Neural progenitor cell (in vitro differentiated cells): ENCODE results near the gene SMG9. TPM values are rescaled to one million over a fixed set of nuclear protein-coding genes. Genes with fewer than 3 reads are reported as not detected.
A peak's percentile ranks its signal among the peaks of the same experiment; 100 is the strongest.
"Not testable (repeated sequence)": the region's sequence is repeated elsewhere in the genome, so short reads cannot be mapped to it uniquely, and the experiment has no call there.

Experiments used
- DNase-seq: peaks from one replicate; pipeline ENCODE4 v3.0.0-alpha.2; 2016; ENCODE audit warnings: low spot score
- H2AFZ ChIP-seq: fragments of 200-600 bp; sonication (generic); replicated peaks from 2 replicates; pipeline ENCODE4 v1.6.1; 2016; ENCODE audit warnings: antibody characterized with exemption
- H3F3A ChIP-seq: fragments of 200-600 bp; sonication (generic); 2 replicates; pipeline ENCODE4 v1.6.1; 2016; ENCODE audit warnings: antibody characterized with exemption, low read depth
- H3K27ac ChIP-seq: fragments of 200-600 bp; sonication (generic); 2 replicates; pipeline ENCODE4 v1.5.1; 2016; ENCODE audit warnings: mild to moderate bottlenecking
- H3K27me3 ChIP-seq: fragments of 200-600 bp; sonication (generic); 2 replicates; pipeline ENCODE4 v1.6.1; 2016; ENCODE audit warnings: mild to moderate bottlenecking, moderate library complexity
- H3K36me3 ChIP-seq: fragments of 200-600 bp; sonication (generic); 2 replicates; pipeline ENCODE4 v1.5.1; 2016
- H3K4me1 ChIP-seq: fragments of 200-600 bp; sonication (generic); 2 replicates; pipeline ENCODE4 v1.6.1; 2016; ENCODE audit warnings: mixed run types
- H3K4me2 ChIP-seq: fragments of 200-600 bp; sonication (generic); 2 replicates; pipeline ENCODE4 v1.6.1; 2016
- H3K4me3 ChIP-seq: fragments of 200-600 bp; sonication (generic); 2 replicates; pipeline ENCODE4 v1.5.1; 2016
- H3K79me2 ChIP-seq: fragments of 200-600 bp; sonication (generic); 2 replicates; pipeline ENCODE4 v1.6.1; 2016; ENCODE audit warnings: low read depth
- H3K9ac ChIP-seq: fragments of 200-600 bp; sonication (generic); 2 replicates; pipeline ENCODE4 v1.6.1; 2016
- H3K9me3 ChIP-seq: fragments of 200-600 bp; sonication (generic); 2 replicates; pipeline ENCODE4 v1.5.1; 2016; ENCODE audit warnings: low read depth
- H4K20me1 ChIP-seq: fragments of 200-600 bp; sonication (generic); 2 replicates; pipeline ENCODE4 v1.6.1; 2016; ENCODE audit warnings: low read depth
- H3K27ac Mint-ChIP-seq: 3 replicates; pipeline ENCODE4 v1.8.0; 2021; ENCODE audit warnings: mixed read lengths
- H3K27me3 Mint-ChIP-seq: 2 replicates; pipeline ENCODE4 v1.8.0; 2022; ENCODE audit warnings: low read depth, mild to moderate bottlenecking, inconsistent platforms, moderate library complexity, mixed read lengths; ENCODE audit not compliant: insufficient read depth
- H3K36me3 Mint-ChIP-seq: 3 replicates; pipeline ENCODE4 v1.8.0; 2021; ENCODE audit warnings: mixed read lengths
- H3K4me1 Mint-ChIP-seq: 3 replicates; pipeline ENCODE4 v1.8.0; 2021; ENCODE audit warnings: mixed read lengths
- H3K4me3 Mint-ChIP-seq: 3 replicates; pipeline ENCODE4 v1.8.0; 2021; ENCODE audit warnings: mild to moderate bottlenecking, moderate library complexity, mixed read lengths
- H3K9me3 Mint-ChIP-seq: 3 replicates; pipeline ENCODE4 v1.8.0; 2020; ENCODE audit warnings: mixed read lengths
- CTCF ChIP-seq: fragments of 200-600 bp; sonication (generic); IDR thresholded peaks from 2 replicates; pipeline ENCODE4 v1.5.1; 2017; ENCODE audit warnings: antibody characterized with exemption, mild to moderate bottlenecking
- EZH2 ChIP-seq: fragments of 200-600 bp; sonication (generic); IDR thresholded peaks from 2 replicates; pipeline ENCODE4 v1.6.1; 2017; ENCODE audit warnings: antibody characterized with exemption, mild to moderate bottlenecking, moderate library complexity
- EZH2phosphoT487 ChIP-seq: fragments of 200-600 bp; sonication (generic); IDR thresholded peaks from 2 replicates; pipeline ENCODE4 v1.6.1; 2017; ENCODE audit warnings: antibody characterized with exemption
- total RNA-seq: library from RNA; depleted of rRNA; stranded (reverse); fragments of >200 nt; gene quantifications from 2 replicates; pipeline ENCODE4 v1.2.3, GENCODE V29; 2015; ENCODE audit warnings: low replicate concordance

SMG9 gene
- total RNA-seq, 1 donor from 2014 or later, result 33.4 TPM

- no peaks in the 10 kb centered on the region for H3K36me3 ChIP-seq
- no peaks in the 10 kb centered on the region for H3F3A ChIP-seq
- H3K4me3 ChIP-seq, result no peak overlapping the region
- Mint-ChIP-seq H3K36me3 (no peaks in the 10 kb centered on the region), H3K4me3 (no peak overlapping the region), H3K27ac (no peak overlapping the region), H3K9me3 (no peaks in the 10 kb centered on the region), H3K27me3 (peaks cover 18% of the 10 kb centered on the region), H3K4me1 (peaks cover 4% of the 10 kb centered on the region)
- no peaks in the 10 kb centered on the region for H4K20me1 ChIP-seq
- H3K27me3 ChIP-seq, result peaks cover 12% of the 10 kb centered on the region
- H2AFZ ChIP-seq, result no peak overlapping the region
- DNase-seq, result no peak
- no peak for TF ChIP-seq EZH2
- no peak for TF ChIP-seq CTCF
- no peak for TF ChIP-seq EZH2phosphoT487
- H3K27ac ChIP-seq, result no peak overlapping the region
- H3K9ac ChIP-seq, result no peak overlapping the region
- no peaks in the 10 kb centered on the region for H3K9me3 ChIP-seq
- H3K4me2 ChIP-seq, result no peak overlapping the region
- H3K4me1 ChIP-seq, result no peaks in the 10 kb centered on the region
- H3K79me2 ChIP-seq, result no peaks in the 10 kb centered on the region
These were observed 10.5 kb upstream of the SMG9 start for GRCh38 chr19:43765109-43765876.

- not testable (repeated sequence) for H3K9ac ChIP-seq, H3F3A ChIP-seq, H3K4me2 ChIP-seq, H3K36me3 Mint-ChIP-seq, H3K27me3 ChIP-seq, H3K27ac Mint-ChIP-seq, H3K36me3 ChIP-seq, H3K4me3 ChIP-seq, H2AFZ ChIP-seq, H3K9me3 ChIP-seq, H3K4me1 Mint-ChIP-seq, H3K9me3 Mint-ChIP-seq, H4K20me1 ChIP-seq, H3K27ac ChIP-seq, H3K4me3 Mint-ChIP-seq, H3K79me2 ChIP-seq, DNase-seq, H3K4me1 ChIP-seq
- H3K27me3 Mint-ChIP-seq, result peaks cover 15% of the 10 kb centered on the region
These were observed 9.9 kb upstream of the SMG9 start for GRCh38 chr19:43764684-43765083.

DNA sequence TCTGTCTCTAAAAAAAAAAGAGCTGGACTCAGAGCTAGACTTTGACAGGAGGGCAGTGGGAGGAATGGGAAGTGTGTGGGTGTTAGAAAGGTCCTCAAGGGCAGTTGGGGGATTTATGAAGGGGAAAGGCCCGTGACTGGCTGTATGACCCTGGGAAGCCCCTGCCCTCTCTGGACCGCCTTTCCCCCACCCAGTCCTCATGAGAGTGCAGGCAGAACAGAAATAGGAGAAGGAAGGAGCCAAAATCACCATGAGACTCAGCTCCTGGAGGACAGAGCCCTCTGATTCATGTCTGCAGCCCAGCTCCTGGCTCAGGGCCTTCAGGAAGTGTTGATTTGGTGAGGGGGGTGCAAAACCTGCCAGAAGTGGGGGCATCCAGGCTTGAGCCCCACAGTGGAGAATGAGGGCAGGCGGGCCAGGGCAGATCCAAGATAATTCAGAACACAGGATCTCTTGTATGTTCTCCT is 8.7 kb upstream of the SMG9 start:
- Histone ChIP-seq H3K27me3 (no peaks in the 10 kb centered on the region), H3K4me3 (no peak overlapping the region), H3F3A (peaks cover 6% of the 10 kb centered on the region), H2AFZ (no peak overlapping the region), H3K27ac (no peak overlapping the region), H3K4me1 (peaks cover 4% of the 10 kb centered on the region), H3K4me2 (no peak overlapping the region), H3K9ac (no peak overlapping the region), H3K79me2 (no peaks in the 10 kb centered on the region), H3K36me3 (no peaks in the 10 kb centered on the region), H4K20me1 (no peaks in the 10 kb centered on the region), H3K9me3 (no peaks in the 10 kb centered on the region)
- Mint-ChIP-seq H3K9me3 (no peaks in the 10 kb centered on the region), H3K4me1 (peaks cover 6% of the 10 kb centered on the region), H3K36me3 (no peaks in the 10 kb centered on the region), H3K27ac (peak overlapping the region; percentile 50), H3K4me3 (no peak overlapping the region), H3K27me3 (peaks cover 12% of the 10 kb centered on the region)
- TF ChIP-seq EZH2phosphoT487 (no peak), EZH2 (no peak)
- no peak for DNase-seq

DNA sequence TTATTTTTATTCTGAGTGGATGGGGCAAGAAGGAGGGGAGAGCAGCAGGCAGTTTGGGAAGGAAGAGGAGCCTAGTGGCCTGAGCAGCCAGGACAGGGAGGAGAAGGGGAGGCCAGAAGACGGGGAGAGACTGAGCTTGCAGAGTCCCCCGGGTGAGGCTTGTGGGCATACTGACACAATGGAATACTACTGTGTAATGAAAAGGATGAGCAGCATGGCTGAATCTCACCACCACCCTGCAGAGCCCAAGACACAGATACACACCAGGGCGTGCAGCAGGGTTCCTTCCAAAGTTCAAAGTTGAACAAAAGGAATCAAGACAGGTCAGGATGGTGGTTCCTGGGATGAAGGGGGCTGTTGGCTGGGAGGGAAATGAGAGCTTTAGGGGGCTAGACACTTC is 8.1 kb upstream of the SMG9 start:
- Histone ChIP-seq H2AFZ (no peak overlapping the region), H3K4me3 (no peak overlapping the region), H3K4me1 (peaks cover 4% of the 10 kb centered on the region), H3K79me2 (no peaks in the 10 kb centered on the region), H3F3A (peaks cover 6% of the 10 kb centered on the region), H3K27ac (no peak overlapping the region), H3K36me3 (no peaks in the 10 kb centered on the region), H4K20me1 (no peaks in the 10 kb centered on the region), H3K4me2 (no peak overlapping the region), H3K27me3 (no peaks in the 10 kb centered on the region), H3K9ac (no peak overlapping the region), H3K9me3 (no peaks in the 10 kb centered on the region)
- Mint-ChIP-seq H3K36me3 (no peaks in the 10 kb centered on the region), H3K4me3 (no peak overlapping the region), H3K4me1 (peaks cover 6% of the 10 kb centered on the region), H3K27me3 (peaks cover 12% of the 10 kb centered on the region), H3K27ac (peak overlapping the region; percentile 38), H3K9me3 (no peaks in the 10 kb centered on the region)
- no peak for TF ChIP-seq EZH2phosphoT487
- no peak for TF ChIP-seq CTCF
- no peak for TF ChIP-seq EZH2
- no peak for DNase-seq
